Psoas muscle (tissue), 8 donors: ENCODE results near the gene VMP1. TPM values are rescaled to one million over a fixed set of nuclear protein-coding genes. Genes with fewer than 3 reads are reported as not detected.
A peak's percentile ranks its signal among the peaks of the same experiment; 100 is the strongest.

Experiments used
- ATAC-seq, 4 donors: fragments of 200-7000 bp; cut with Tn5 transposase; one replicate each; pipeline ENCODE4 v1.9.1; 2020; ENCODE audit warnings: moderate library complexity in 3 of 4, mild to moderate bottlenecking in 2 of 4
- DNase-seq, 2 donors: peaks; one replicate each; pipeline ENCODE4 v3.0.0-alpha.2; 2020
- H3K27ac ChIP-seq: fragments of 200-600 bp; one replicate; pipeline ENCODE4 v1.8.0; 2022
- H3K27me3 ChIP-seq, 3 donors: fragments of 200-600 bp in 1 of 3; one replicate each; pipeline versions ENCODE4 v1.6.1 to v1.8.0; 2013 to 2022; ENCODE audit warnings: low read length in 2 of 3, mild to moderate bottlenecking in 2 of 3, moderate library complexity in 1 of 3; ENCODE audit not compliant: insufficient read depth in 3 of 3
- H3K36me3 ChIP-seq, 2 donors: fragments of 200-600 bp in 1 of 2; one replicate each; pipeline versions ENCODE4 v1.6.1 to v1.8.0; 2013 to 2022; ENCODE audit warnings: low read depth in 1 of 2, mild to moderate bottlenecking in 1 of 2, moderate library complexity in 1 of 2; ENCODE audit not compliant: insufficient read depth in 1 of 2
- H3K4me1 ChIP-seq: fragments of 200-600 bp; one replicate; pipeline ENCODE4 v1.8.0; 2022
- H3K4me3 ChIP-seq: fragments of 200-600 bp; one replicate; pipeline ENCODE4 v1.8.0; 2022; ENCODE audit warnings: mild to moderate bottlenecking
- H3K9me3 ChIP-seq: fragments of 200-600 bp; one replicate; pipeline ENCODE4 v1.8.0; 2022
- CTCF ChIP-seq: fragments of 200-600 bp; IDR thresholded peaks from one replicate; pipeline ENCODE4 v1.8.0; 2022; ENCODE audit warnings: antibody characterized with exemption
- WGBS, 3 donors: extraction: QIAGEN DNeasy Blood & Tissue Kit; methylation state at CpG; one replicate each; pipeline versions ENCODE4 v1.1.6 to v1.1.7; 2013; 5-methylcytosine and 5-hydroxymethylcytosine counted together
- intact Hi-C, 2 donors: fragments of 100-400 bp; cut with DNase I; formaldehyde crosslinking; loops; one replicate each; pipeline versions ENCODE4 v1.11.0 to v1.14.2; 2022
- polyA plus RNA-seq, 3 donors: library from polyadenylated mRNA; stranded (reverse); fragments of 200-250 nt; gene quantifications; one replicate each; pipeline ENCODE4 v1.2.3, GENCODE V29; 2013
- total RNA-seq, 4 donors: library from RNA; stranded (reverse); fragmentation: NEBNext Ultra II Directional in 2 of 4; extraction: Animal tissue kit (Norgen Biotek cat#: 25700) in 2 of 4; gene quantifications; one replicate each; pipeline versions ENCODE4 v1.2.1 to v1.2.4, GENCODE V29; 2021 to 2023
- donor health status: healthy with polysubstance abuse.
- donor health status: DM: no; HTN: no; CAD: no; lungs with moderate emphysema.
- donor health status: Bipolar disorder and iron deficiency.
- donor health status: healthy.
- donor health status: DM: yes; HTN: yes; CAD: no.
- donor health status: DM: no; HTN: no; CAD: no.
- donor health status: DM: no; HTN: no; CAD: no.
- donor health status: DM: yes; HTN: yes; CAD: no.

The VMP1 gene
- total and polyA plus RNA-seq, 7 donors, result 31.3 to 115 (median 60.5) TPM

- H3K27ac ChIP-seq, result peak overlapping the region; percentile 18
- ATAC-seq (peak in 3 of 4 donors; percentile 38 to 66 (median 51)), DNase-seq (no peak)
- H3K27me3 ChIP-seq, result no peaks in the 10 kb centered on the region
- intact Hi-C loops, result no loop called here
- peaks cover 29% of the 10 kb centered on the region for H3K4me1 ChIP-seq
- H3K36me3 ChIP-seq, result no peaks in the 10 kb centered on the region
- 94 to 97% (median 97%) methylated on average over 1 of the region's 1 CpG for WGBS, 3 donors
- TF ChIP-seq CTCF, result no peak
- H3K9me3 ChIP-seq, result no peaks in the 10 kb centered on the region
- no peak overlapping the region for H3K4me3 ChIP-seq
These were observed 20.5 kb downstream of the VMP1 start for GRCh38 chr17:59727817-59728533.

GRCh38 chr17:59730268-59730834 lies 22.9 kb downstream of the VMP1 start:
- H3K4me1 ChIP-seq, result peaks cover 27% of the 10 kb centered on the region
- no peaks in the 10 kb centered on the region for H3K27me3 ChIP-seq
- peaks cover 0 to 7% of the 10 kb centered on the region in 2 donors for H3K36me3 ChIP-seq
- H3K27ac ChIP-seq, result no peak overlapping the region
- DNase-seq (no peak), ATAC-seq (no peak)
- WGBS, 3 donors, result 84 to 93% (median 87%) methylated on average over 1 of the region's 1 CpG
- no peaks in the 10 kb centered on the region for H3K9me3 ChIP-seq
- TF ChIP-seq CTCF, result no peak
- no peak overlapping the region for H3K4me3 ChIP-seq
- intact Hi-C loops, result no loop called here

- ATAC-seq (no peak), DNase-seq (no peak)
- Histone ChIP-seq H3K36me3 (peaks cover 0 to 37% of the 10 kb centered on the region in 2 donors), H3K4me1 (peaks cover 4% of the 10 kb centered on the region), H3K9me3 (no peaks in the 10 kb centered on the region), H3K27ac (no peak overlapping the region), H3K27me3 (no peaks in the 10 kb centered on the region), H3K4me3 (no peak overlapping the region)
- 83 to 97% (median 95%) methylated on average over 2 of the region's 2 CpGs for WGBS, 3 donors
- intact Hi-C loops, result no loop called here
- no peak for TF ChIP-seq CTCF
These were observed 26.2 kb downstream of the VMP1 start for GRCh38 chr17:59733697-59734096.

GRCh38 chr17:59734226-59734625 lies 26.8 kb downstream of the VMP1 start:
- Histone ChIP-seq H3K9me3 (no peaks in the 10 kb centered on the region), H3K27me3 (no peaks in the 10 kb centered on the region), H3K4me3 (no peak overlapping the region), H3K27ac (no peak overlapping the region), H3K36me3 (peaks cover 0 to 40% of the 10 kb centered on the region in 2 donors), H3K4me1 (no peaks in the 10 kb centered on the region)
- ATAC-seq, result peak in 1 of 4 donors; percentile 24
- 96 to 97% (median 97%) methylated on average over 5 of the region's 5 CpGs for WGBS, 3 donors
- DNase-seq, result no peak
- intact Hi-C loops, result no loop called here
- no peak for TF ChIP-seq CTCF
